ENCODE measurements around the gene PWWP2B. TPM values are rescaled to one million over a fixed set of nuclear protein-coding genes. Genes with fewer than 3 reads are reported as not detected.

PWWP2B gene
- total RNA-seq = 52.1 and 71.8 TPM in 2 replicates

DNA sequence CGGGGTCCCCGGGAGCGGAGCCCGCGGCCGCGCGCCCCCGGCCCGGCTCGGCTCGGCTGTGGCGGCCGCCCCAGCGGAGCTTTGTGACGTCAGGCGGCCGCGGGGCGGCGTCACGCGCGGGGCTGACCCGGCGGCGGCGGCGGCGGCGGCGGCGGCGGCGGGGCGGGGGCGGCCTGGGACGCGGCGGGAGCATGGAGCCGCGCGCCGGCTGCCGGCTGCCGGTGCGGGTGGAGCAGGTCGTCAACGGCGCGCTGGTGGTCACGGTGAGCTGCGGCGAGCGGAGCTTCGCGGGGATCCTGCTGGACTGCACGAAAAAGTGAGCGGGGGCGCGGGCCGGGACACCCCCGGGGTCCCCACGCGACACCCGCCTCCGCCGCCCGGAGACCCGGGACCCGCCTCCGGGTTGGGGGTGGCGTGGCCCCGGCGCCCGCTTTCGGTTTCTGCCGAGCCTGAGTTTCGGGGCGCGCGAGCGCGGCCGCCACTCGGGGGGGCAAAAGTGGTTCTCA, at the start of gene PWWP2B:
Gene PWWP2B, plus strand, starts transcription at position 165 of the 506 bp plus-strand sequence. Its CDS starts 27 bp downstream, at position 192.

Other genes with a start within 250 kb of the PWWP2B start
- 0.21 and 1.2 TPM in 2 replicates for gene DPYSL4, start 210.3 kb upstream of the PWWP2B start, total RNA-seq
- 7.2 and 14.2 TPM in 2 replicates for gene STK32C, start 89.2 kb upstream of the PWWP2B start, total RNA-seq
- gene LRRC27, start 65.0 kb upstream of the PWWP2B start, total RNA-seq = 4.0 and 4.8 TPM in 2 replicates
- gene INPP5A, start 140.6 kb downstream of the PWWP2B start, total RNA-seq = 16.9 and 18.5 TPM in 2 replicates

All from tracheal epithelial cell (primary cell).